Activated naive CD8-positive, alpha-beta T cell treated with anti-CD3 and anti-CD28 coated beads, Interleukin-2, amount 10 ng/mL, durations not matched to agents 7 days and 5 days (primary cell): ENCODE measurements around the gene RNF4. TPM values are rescaled to one million over a fixed set of nuclear protein-coding genes. Genes with fewer than 3 reads are reported as not detected.

Experiments used
- ATAC-seq: fragments of 150-1000 bp; cut with Tn5 transposase; one replicate; pipeline ENCODE4 v1.10.0; 2021; ENCODE audit warnings: low read depth, moderate library complexity
- POLR2A ChIA-PET: fragments of 350-600 bp; sonication (Branson Sonifier 250); formaldehyde crosslinking; loops from one replicate; lab custom pipeline; 2021; ENCODE audit warnings: antibody characterized with exemption; lab: Charles Lee
- DNase-seq: peaks from one replicate; pipeline ENCODE4 v3.0.0; 2021
- H3K27ac Mint-ChIP-seq: one replicate; pipeline ENCODE4 v1.8.0; 2022; ENCODE audit warnings: mild to moderate bottlenecking, mixed read lengths
- H3K27me3 Mint-ChIP-seq: one replicate; pipeline ENCODE4 v1.8.0; 2022; ENCODE audit warnings: mild to moderate bottlenecking, moderate library complexity, mixed read lengths
- H3K36me3 Mint-ChIP-seq: one replicate; pipeline ENCODE4 v1.8.0; 2021; ENCODE audit warnings: mild to moderate bottlenecking, mixed read lengths
- H3K4me1 Mint-ChIP-seq: one replicate; pipeline ENCODE4 v1.8.0; 2021; ENCODE audit warnings: mixed read lengths
- H3K4me3 Mint-ChIP-seq: one replicate; pipeline ENCODE4 v1.8.0; 2022; ENCODE audit warnings: mild to moderate bottlenecking, moderate library complexity, mixed read lengths
- H3K9me3 Mint-ChIP-seq: one replicate; pipeline ENCODE4 v1.8.0; 2021; ENCODE audit warnings: mixed read lengths
- total RNA-seq, 2 experiments: library from RNA; stranded (reverse); gene quantifications; one replicate each; pipeline ENCODE4 v1.2.3, GENCODE V29; 2021

The RNF4 gene, protein sequence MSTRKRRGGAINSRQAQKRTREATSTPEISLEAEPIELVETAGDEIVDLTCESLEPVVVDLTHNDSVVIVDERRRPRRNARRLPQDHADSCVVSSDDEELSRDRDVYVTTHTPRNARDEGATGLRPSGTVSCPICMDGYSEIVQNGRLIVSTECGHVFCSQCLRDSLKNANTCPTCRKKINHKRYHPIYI
- total RNA-seq = 100 to 1,000 TPM; 103 to 109 TPM

DNA sequence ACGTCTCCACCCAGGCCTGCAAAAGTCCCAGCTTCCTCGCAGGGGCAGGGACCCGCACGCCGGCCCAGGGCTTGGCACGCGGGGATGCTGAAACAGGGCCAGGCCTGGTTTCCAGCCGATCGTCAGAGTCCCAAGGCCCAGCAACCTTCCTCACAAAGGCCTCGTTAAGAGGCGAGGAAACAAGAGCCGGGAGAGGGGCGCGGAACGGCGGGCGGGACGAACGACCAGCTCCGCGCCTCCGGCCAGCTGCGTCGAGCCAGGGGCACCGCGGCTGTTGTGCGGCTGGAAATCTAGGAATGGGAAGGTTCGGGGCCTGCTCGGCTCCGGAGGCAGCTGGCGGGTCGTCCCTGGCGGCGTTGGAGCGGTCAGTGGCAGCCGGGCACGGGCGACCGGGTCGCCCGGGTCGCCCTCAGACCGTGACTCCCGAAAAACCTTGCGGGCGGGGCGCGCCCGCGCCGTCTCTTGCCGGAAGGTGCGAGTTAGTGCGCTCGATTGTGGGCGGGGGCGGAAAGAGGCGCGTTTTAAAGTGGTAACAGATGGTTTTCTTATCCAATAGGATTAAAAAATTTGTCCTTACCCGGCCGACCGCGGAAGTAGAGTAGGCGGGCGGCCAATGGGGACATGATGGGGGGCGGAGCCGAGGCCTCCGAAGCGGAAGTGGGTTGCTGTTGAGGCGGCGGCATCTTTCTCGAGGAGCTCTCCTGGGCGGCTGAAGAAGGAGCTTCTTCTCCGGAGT lies at the start of gene RNF4:
TSS of gene RNF4 (plus strand) at position 651 of the 736 bp plus-strand sequence. CDS start 21,388 bp downstream, outside the sequence.
- H3K27me3 Mint-ChIP-seq = peaks cover 3% of the 10 kb centered on the region
- no peaks in the 10 kb centered on the region for H3K9me3 Mint-ChIP-seq

DNA sequence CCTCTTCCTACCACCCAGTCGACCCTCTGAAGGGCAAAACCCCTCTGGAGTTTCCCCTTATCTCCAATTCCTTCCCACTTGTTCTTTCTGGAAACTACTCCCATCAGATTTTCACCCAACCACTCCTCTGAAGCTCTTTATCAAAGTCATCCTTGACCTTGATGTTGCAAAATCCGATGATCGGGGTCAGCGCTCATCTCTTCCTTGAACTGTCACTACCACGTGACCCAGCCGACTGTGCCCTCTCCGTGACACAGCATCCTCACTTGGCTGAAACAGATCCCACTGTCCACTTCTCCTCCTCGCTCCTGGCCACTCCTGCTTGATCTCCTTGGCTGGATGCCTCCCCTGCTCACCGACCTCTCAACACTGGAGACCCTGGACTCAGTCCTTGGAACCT lies 49.1 kb upstream of the RNF4 start:
- POLR2A ChIA-PET = interaction anchor here (1.0 kb wide), 1 partner anchor 49 kb away, joined by 4 read pairs; the partner anchor contains the start of gene RNF4
- ATAC-seq = no peak
- peaks cover 64% of the 10 kb centered on the region for H3K27me3 Mint-ChIP-seq
- peaks cover 13% of the 10 kb centered on the region for H3K4me1 Mint-ChIP-seq
- peak overlapping the region; percentile 83 for H3K4me3 Mint-ChIP-seq
- DNase-seq = no peak
- H3K9me3 Mint-ChIP-seq = no peaks in the 10 kb centered on the region
- H3K27ac Mint-ChIP-seq = no peak overlapping the region
- H3K36me3 Mint-ChIP-seq = no peaks in the 10 kb centered on the region

More for the DNA sequence above, at the start of gene RNF4:
- H3K36me3 Mint-ChIP-seq = peaks cover 38% of the 10 kb centered on the region
- H3K4me1 Mint-ChIP-seq = peaks cover 33% of the 10 kb centered on the region
- H3K4me3 Mint-ChIP-seq = peak within 1 kb of the TSS; percentile 97
- H3K27ac Mint-ChIP-seq = peak within 1 kb of the TSS; percentile 98
- DNase-seq (peak; percentile 91), ATAC-seq (peak; percentile 85)
- POLR2A ChIA-PET = interaction anchor here (0.6 to 2.1 kb wide), 28 partner anchors 9 to 756 kb away, joined by 3 to 23 read pairs (median 4); partner anchors contain the start of genes CFAP99, FAM193A, HAUS3 and LETM1

DNA sequence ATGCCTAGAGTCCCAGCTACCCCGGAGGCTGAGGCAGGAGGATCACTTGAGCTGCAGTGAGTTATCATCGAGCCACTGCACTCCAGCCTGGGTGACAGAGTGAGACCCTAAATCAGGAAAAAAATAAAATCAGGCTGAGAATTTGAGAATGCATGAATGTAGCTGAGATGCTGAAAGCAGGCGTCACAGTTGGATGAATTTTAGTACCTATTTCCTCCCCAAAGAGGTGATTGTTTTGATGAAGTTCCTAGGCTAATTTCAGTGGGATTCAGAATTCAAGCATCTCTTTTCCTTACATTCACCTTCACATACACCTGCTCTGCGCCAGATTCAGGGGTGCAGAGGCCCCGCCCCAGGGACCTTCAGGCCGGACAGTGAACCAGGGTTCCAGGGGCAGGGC lies 47.0 kb upstream of the RNF4 start:
- H3K4me3 Mint-ChIP-seq = no peak overlapping the region
- no peak overlapping the region for H3K27ac Mint-ChIP-seq
- no peak for ATAC-seq
- H3K27me3 Mint-ChIP-seq = peaks cover 44% of the 10 kb centered on the region
- no peaks in the 10 kb centered on the region for H3K36me3 Mint-ChIP-seq
- H3K9me3 Mint-ChIP-seq = no peaks in the 10 kb centered on the region
- no peak for DNase-seq
- H3K4me1 Mint-ChIP-seq = peaks cover 9% of the 10 kb centered on the region
- POLR2A ChIA-PET = interaction anchor here (0.6 to 1.4 kb wide), 2 partner anchors 10 to 315 kb away, joined by 5 read pairs; no protein-coding TSS in a partner anchor

DNA sequence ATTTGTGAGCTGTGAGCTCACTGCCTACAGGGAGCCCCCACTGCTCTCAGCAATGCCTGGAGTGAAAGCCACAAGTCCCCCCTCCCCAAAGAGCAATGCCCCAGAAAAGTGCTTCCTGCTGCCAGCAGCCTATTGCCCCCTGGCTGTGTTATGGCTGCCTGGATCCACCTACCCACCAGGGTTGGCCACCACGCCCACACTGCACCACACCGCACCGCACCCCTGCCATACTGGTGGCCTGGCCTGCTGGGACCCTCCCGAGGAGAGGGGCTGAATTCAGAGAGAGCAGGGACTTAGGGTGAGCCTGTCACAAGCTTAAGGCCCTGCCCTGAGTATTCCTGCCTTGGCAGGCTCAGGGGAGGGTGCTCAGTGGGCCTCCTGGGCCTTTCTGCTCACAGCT lies 45.8 kb upstream of the RNF4 start:
- Mint-ChIP-seq H3K4me3 (no peak overlapping the region), H3K36me3 (no peaks in the 10 kb centered on the region), H3K9me3 (no peaks in the 10 kb centered on the region), H3K4me1 (peaks cover 9% of the 10 kb centered on the region), H3K27ac (no peak overlapping the region), H3K27me3 (peaks cover 38% of the 10 kb centered on the region)
- POLR2A ChIA-PET = interaction anchor here (0.6 kb wide), 1 partner anchor 271 kb away, joined by 3 read pairs; no protein-coding TSS in a partner anchor
- DNase-seq (no peak), ATAC-seq (no peak)

DNA sequence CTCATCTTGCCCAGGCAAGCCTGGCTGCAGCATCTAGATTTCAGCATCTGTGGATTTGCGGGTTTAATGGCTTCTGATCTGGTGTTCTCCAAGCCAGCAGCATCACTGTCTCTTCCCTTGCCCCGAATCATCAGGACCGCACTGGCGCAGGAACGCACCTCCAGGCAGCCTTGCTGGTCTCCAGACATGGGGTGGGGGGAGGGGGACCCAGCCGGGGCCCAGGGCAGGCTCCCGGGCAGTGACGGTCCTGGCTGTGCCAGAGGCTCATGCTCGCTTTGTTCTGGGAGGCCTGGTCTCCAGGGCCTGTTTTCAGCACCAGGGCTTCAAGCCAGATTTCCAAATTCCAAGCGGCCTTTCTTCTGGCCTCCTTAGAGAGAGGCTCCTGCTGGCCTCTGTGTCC lies 45.2 kb upstream of the RNF4 start:
- no peak overlapping the region for H3K27ac Mint-ChIP-seq
- H3K4me3 Mint-ChIP-seq = no peak overlapping the region
- no peaks in the 10 kb centered on the region for H3K36me3 Mint-ChIP-seq
- ATAC-seq (no peak), DNase-seq (no peak)
- H3K27me3 Mint-ChIP-seq = peaks cover 38% of the 10 kb centered on the region
- no peaks in the 10 kb centered on the region for H3K9me3 Mint-ChIP-seq
- POLR2A ChIA-PET = interaction anchor here (0.6 kb wide), 1 partner anchor 271 kb away, joined by 3 read pairs; no protein-coding TSS in a partner anchor
- H3K4me1 Mint-ChIP-seq = peaks cover 9% of the 10 kb centered on the region

DNA sequence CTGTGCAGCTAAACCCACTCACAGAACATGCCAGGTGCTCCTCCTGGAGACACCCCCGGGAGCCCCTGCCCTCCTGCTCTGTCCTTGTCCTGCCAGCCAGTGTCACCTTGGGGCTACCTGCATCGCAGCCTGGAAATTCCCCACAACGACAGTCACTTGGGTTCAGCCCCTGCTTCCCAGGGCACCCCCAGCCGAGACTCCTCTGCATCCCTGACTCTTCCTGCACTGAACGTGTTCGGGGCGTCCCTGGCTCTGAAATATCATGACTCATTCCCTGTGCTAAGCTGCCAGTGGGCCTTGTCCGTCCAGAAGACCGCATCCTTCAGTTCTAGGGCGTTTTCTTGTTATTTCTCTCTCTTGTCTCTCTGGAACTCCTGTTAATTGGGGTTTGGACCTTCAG lies 44.3 kb upstream of the RNF4 start:
- no peaks in the 10 kb centered on the region for H3K36me3 Mint-ChIP-seq
- DNase-seq = no peak

DNA sequence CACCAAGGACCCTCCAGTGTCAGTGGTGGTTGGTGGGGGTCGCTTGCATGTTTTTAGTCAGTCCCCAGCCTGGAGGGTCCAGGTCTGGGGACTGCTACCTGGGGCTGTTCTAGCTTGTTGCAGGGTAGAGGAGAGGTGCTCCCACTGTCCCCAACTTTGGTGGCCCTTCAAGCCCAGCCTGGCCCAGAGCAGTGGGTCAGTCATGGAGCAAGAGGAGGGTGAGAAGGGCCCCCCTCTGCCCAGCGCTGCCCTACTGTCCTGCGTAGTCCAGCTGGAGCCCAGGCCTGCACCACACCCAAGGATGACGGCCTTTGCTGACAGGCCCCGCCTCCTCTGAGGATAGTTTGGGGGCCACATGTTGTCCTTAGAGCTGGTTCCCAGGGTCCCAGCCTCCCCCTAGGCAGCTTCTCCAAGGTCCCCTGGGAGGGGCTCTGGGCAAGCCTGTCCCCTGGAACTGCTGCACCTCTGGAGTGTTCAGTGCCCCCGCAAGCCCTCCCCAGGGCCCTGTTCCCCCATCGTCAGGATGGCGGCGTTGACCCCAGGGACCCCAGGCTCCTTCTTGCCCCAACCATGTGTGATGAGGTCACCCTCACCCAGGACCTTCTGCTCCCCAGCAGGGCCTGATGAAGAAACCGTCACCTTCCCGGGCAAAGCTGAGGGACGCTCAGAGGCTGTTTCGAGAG lies 43.4 kb upstream of the RNF4 start:
- Mint-ChIP-seq H3K27me3 (peaks cover 23% of the 10 kb centered on the region), H3K27ac (no peak overlapping the region), H3K4me3 (no peak overlapping the region), H3K36me3 (no peaks in the 10 kb centered on the region), H3K9me3 (no peaks in the 10 kb centered on the region), H3K4me1 (no peaks in the 10 kb centered on the region)
- POLR2A ChIA-PET = no interaction called here
- ATAC-seq = no peak
- DNase-seq = no peak

More for the DNA sequence above, 44.3 kb upstream of the RNF4 start:
- H3K9me3 Mint-ChIP-seq = no peaks in the 10 kb centered on the region
- H3K27me3 Mint-ChIP-seq = peaks cover 32% of the 10 kb centered on the region
- H3K27ac Mint-ChIP-seq = no peak overlapping the region
- ATAC-seq = no peak
- H3K4me1 Mint-ChIP-seq = peaks cover 5% of the 10 kb centered on the region
- H3K4me3 Mint-ChIP-seq = no peak overlapping the region
- POLR2A ChIA-PET = no interaction called here

DNA sequence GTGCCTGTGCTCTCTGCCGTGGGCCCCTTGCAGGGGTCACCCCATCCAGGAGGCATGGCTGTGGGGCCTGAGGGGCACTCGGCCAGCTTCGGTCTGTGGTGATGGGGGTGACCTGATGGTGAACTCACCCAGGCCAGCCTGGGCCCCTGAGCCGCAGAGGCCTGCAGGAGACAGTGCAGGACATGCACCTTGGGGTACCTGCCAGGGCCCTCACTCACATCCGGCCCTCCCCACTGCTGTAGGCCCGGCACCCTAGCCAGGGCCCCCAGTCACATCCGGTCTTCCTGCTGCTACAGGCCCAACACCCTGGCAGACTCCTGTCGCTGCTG lies 42.9 kb upstream of the RNF4 start:
- DNase-seq (no peak), ATAC-seq (no peak)
- no peaks in the 10 kb centered on the region for H3K4me1 Mint-ChIP-seq
- H3K36me3 Mint-ChIP-seq = no peaks in the 10 kb centered on the region
- H3K9me3 Mint-ChIP-seq = no peaks in the 10 kb centered on the region
- peaks cover 21% of the 10 kb centered on the region for H3K27me3 Mint-ChIP-seq
- POLR2A ChIA-PET = no interaction called here
- H3K4me3 Mint-ChIP-seq = no peak overlapping the region
- no peak overlapping the region for H3K27ac Mint-ChIP-seq

DNA sequence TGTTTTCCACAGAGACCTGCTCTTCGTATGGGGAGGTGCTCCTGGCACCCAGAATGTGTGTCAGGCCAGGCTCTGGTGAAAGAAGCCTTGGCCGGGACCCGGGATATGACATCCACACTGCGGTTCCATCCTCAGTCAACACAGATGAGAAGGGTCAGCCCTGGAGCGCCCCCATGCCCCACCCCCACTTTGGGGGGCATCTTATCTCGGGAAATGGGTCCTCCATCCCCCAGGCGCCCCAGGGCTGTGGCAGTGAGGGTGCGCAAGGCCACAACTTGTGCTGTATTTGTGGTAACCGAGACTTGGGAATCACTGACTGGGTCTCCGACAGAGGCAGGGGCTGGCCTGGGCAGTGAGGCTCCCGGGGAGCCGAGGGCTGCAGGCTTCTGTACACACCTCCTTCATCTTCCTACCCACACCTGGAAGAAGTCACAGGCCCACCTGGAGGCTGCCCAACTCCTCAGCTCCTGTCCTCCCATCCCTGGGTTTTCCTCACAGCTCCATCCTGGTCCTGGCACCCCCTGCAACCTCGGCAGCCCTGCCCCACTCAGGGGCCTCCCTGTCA lies 42.1 kb upstream of the RNF4 start:
- Mint-ChIP-seq H3K4me3 (no peak overlapping the region), H3K27me3 (peaks cover 13% of the 10 kb centered on the region), H3K27ac (no peak overlapping the region), H3K4me1 (no peaks in the 10 kb centered on the region), H3K36me3 (no peaks in the 10 kb centered on the region), H3K9me3 (no peaks in the 10 kb centered on the region)
- ATAC-seq (no peak), DNase-seq (no peak)
- POLR2A ChIA-PET = interaction anchor here (1.2 kb wide), 1 partner anchor 185 kb away, joined by 3 read pairs; the partner anchor contains the start of genes HAUS3 and POLN

DNA sequence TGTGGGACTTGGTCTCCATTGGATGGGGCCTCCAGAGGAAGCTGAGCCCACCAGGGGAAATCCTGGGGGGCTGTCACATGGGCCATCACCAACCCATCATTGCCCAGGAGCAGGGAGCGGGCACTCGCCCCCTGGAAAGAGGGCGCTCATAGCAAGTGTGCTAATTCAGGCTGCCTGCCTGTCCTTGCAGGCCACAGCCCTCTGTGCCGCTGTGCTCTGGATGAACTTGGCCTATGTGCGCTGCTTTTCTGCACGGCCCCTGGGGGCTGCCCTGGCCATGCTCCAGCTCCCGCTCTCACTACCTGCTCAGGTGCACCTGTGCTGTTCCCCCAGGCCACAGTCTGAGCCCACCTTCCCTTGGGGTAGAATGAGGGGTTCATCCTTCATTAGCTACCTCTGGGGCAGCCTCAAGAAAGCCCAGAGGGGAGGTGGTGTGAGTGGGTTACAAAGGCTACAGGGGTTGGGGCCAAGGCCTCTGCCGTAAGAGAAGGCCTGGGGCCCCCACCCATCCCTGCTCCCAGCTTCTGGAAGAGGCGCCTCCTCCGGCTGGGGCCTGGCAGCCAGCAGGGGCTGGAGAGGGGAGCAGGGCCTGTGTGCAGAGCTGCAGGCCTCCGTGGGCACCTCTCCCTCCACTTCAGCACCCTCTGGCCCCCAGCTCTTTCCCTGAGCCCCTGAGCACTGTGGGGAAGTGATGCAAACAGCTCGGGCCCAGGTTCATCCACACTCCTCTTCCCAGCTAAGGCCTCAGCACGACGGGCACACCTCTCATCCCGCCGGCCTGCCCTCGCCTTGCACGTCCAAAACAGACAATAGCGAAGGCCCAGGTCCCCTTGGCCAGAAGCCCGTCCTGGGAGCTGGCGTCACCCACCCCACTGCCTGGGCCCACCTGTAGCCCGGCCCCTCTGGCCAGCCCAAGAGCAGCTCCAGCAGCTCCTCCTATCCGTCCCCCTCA lies 41.2 kb upstream of the RNF4 start:
- Mint-ChIP-seq H3K9me3 (no peaks in the 10 kb centered on the region), H3K27ac (no peak overlapping the region), H3K4me1 (no peaks in the 10 kb centered on the region), H3K27me3 (peaks cover 5% of the 10 kb centered on the region), H3K4me3 (no peak overlapping the region), H3K36me3 (no peaks in the 10 kb centered on the region)
- DNase-seq (no peak), ATAC-seq (no peak)
- POLR2A ChIA-PET = interaction anchor here (1.2 kb wide), 1 partner anchor 186 kb away, joined by 3 read pairs; the partner anchor contains the start of genes HAUS3 and POLN

DNA sequence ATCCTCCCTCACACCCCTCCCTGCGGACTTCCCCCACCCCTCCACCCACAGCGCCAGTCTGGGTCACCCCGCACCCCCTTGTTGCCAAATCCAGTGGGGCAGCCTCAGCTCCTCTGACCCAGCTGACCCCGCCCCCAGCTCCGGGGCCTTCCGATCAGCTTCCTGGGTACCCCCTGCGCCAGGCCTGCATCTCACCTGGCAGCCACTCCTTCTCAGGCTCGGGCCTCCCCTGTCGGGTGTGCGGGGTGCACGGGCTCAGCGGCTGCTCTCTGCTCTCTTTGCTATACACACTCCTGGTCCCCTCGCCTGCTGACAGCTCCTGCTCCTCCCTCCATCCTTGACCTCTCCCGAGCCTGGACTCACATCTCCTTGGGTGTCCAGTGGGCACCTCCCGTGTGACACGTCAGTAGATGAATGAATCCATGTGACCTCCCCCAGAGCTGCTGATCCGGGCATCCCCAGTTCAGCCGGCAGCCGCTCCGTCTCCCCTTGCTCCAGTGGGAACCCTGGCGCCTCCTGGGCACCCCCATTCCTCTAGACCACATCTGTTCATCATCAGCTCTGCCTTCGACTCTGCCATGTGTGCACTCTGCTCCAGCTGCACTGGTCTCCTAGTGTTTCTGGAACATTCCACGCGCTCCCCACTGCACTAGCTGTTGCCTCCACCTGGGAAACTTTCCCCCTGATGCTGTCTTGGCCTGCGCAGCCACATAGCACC lies 40.3 kb upstream of the RNF4 start:
- DNase-seq = no peak
- no peaks in the 10 kb centered on the region for H3K36me3 Mint-ChIP-seq
- H3K27ac Mint-ChIP-seq = no peak overlapping the region
- POLR2A ChIA-PET = no interaction called here
- no peak for ATAC-seq
- H3K4me3 Mint-ChIP-seq = no peak overlapping the region
- H3K4me1 Mint-ChIP-seq = no peaks in the 10 kb centered on the region
- no peaks in the 10 kb centered on the region for H3K9me3 Mint-ChIP-seq
- H3K27me3 Mint-ChIP-seq = peaks cover 5% of the 10 kb centered on the region
